Upper lobe of right lung (tissue), 1 donor: ENCODE results near the gene TMEM35B. TPM values are rescaled to one million over a fixed set of nuclear protein-coding genes. Genes with fewer than 3 reads are reported as not detected.
"Not testable (repeated sequence)": the region's sequence is repeated elsewhere in the genome, so short reads cannot be mapped to it uniquely, and the experiment has no call there.

Experiments used
- ATAC-seq: fragments of 200-7000 bp; cut with Tn5 transposase; one replicate; pipeline ENCODE4 v1.9.1; 2020; ENCODE audit warnings: mild to moderate bottlenecking, moderate library complexity
- DNase-seq: peaks from one replicate; pipeline ENCODE4 v3.0.0-alpha.2; 2020
- H3K27ac ChIP-seq: fragments of 200-600 bp; one replicate; pipeline ENCODE4 v1.8.0; 2022
- H3K27me3 ChIP-seq: fragments of 200-600 bp; one replicate; pipeline ENCODE4 v1.8.0; 2022; ENCODE audit warnings: mild to moderate bottlenecking
- H3K36me3 ChIP-seq: fragments of 200-600 bp; one replicate; pipeline ENCODE4 v1.8.0; 2022
- H3K4me1 ChIP-seq: fragments of 200-600 bp; one replicate; pipeline ENCODE4 v1.8.0; 2022
- H3K4me3 ChIP-seq: fragments of 200-600 bp; one replicate; pipeline ENCODE4 v1.8.0; 2022; ENCODE audit warnings: mild to moderate bottlenecking
- H3K9me3 ChIP-seq: fragments of 200-600 bp; one replicate; pipeline ENCODE4 v1.8.0; 2022
- intact Hi-C: fragments of 100-400 bp; cut with DNase I; formaldehyde crosslinking; loops from one replicate; pipeline ENCODE4 v1.11.0; 2022
- total RNA-seq: library from RNA; stranded (reverse); fragmentation: NEBNext Ultra II Directional; extraction: Animal tissue kit (Norgen Biotek cat#: 25700); gene quantifications from one replicate; pipeline ENCODE4 v1.2.1, GENCODE V29; 2021
- TF ChIP-seq, protein P1 (sequence below): fragments of 200-600 bp; IDR thresholded peaks from one replicate; pipeline ENCODE4 v1.8.0; 2022; ENCODE audit warnings: antibody characterized with exemption
- donor health status: DM: no; HTN: yes; CAD: no; lungs with severe emphysema.

The TMEM35B gene
- total RNA-seq, 1 donor from 2014 or later = 50.9 TPM

DNA sequence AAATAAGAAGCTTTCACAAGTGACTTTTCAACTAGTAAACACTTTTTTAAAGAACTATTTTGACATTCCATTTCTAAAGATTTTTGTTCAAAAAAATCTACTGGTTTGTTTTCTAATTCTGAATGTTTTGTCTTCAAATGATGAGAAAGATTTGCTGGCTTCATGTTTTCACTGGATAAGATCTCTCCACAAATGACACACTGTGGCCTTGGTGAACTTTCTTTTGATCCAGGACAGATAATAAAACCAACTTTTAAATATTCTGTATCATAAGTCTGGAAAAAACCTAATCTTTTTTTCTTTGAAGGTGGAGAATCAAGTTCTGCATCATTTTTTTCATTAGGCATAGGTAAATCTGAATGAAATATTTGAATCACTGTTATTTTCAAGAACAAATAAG, 3.4 kb upstream of the TMEM35B start:
- Histone ChIP-seq H3K4me3 (no peak overlapping the region), H3K27me3 (no peaks in the 10 kb centered on the region), H3K9me3 (no peaks in the 10 kb centered on the region), H3K27ac (no peak overlapping the region), H3K36me3 (peaks cover 15% of the 10 kb centered on the region), H3K4me1 (peaks cover 8% of the 10 kb centered on the region)
- DNase-seq (no peak), ATAC-seq (no peak)
- intact Hi-C loops = no loop called here
- TF ChIP-seq, protein P1, sequence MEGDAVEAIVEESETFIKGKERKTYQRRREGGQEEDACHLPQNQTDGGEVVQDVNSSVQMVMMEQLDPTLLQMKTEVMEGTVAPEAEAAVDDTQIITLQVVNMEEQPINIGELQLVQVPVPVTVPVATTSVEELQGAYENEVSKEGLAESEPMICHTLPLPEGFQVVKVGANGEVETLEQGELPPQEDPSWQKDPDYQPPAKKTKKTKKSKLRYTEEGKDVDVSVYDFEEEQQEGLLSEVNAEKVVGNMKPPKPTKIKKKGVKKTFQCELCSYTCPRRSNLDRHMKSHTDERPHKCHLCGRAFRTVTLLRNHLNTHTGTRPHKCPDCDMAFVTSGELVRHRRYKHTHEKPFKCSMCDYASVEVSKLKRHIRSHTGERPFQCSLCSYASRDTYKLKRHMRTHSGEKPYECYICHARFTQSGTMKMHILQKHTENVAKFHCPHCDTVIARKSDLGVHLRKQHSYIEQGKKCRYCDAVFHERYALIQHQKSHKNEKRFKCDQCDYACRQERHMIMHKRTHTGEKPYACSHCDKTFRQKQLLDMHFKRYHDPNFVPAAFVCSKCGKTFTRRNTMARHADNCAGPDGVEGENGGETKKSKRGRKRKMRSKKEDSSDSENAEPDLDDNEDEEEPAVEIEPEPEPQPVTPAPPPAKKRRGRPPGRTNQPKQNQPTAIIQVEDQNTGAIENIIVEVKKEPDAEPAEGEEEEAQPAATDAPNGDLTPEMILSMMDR = no peak

DNA sequence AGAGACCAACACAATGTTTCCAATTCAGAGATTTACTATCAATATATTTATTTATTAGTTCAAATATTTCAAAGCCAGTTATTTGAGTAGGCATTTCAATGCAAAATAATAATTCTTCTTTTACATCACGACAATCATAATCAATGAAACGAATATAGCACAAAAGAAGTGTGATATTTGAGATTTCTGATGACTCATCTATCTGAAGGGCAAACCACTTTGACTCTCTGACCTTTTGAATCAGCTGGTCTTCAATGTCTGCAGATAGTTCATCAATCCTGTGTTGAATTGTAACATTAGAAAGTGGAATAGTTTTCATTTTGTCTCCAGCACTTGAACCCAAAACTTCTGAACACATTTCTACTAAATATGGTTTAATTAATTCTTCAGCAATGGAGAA, 3.0 kb upstream of the TMEM35B start:
- no peak overlapping the region for H3K27ac ChIP-seq
- peaks cover 15% of the 10 kb centered on the region for H3K36me3 ChIP-seq
- H3K27me3 ChIP-seq = no peaks in the 10 kb centered on the region
- no peak for ATAC-seq
- H3K4me3 ChIP-seq = no peak overlapping the region
- intact Hi-C loops = no loop called here
- DNase-seq = no peak
- H3K4me1 ChIP-seq = peaks cover 12% of the 10 kb centered on the region
- TF ChIP-seq, protein P1 = no peak
- no peaks in the 10 kb centered on the region for H3K9me3 ChIP-seq

DNA sequence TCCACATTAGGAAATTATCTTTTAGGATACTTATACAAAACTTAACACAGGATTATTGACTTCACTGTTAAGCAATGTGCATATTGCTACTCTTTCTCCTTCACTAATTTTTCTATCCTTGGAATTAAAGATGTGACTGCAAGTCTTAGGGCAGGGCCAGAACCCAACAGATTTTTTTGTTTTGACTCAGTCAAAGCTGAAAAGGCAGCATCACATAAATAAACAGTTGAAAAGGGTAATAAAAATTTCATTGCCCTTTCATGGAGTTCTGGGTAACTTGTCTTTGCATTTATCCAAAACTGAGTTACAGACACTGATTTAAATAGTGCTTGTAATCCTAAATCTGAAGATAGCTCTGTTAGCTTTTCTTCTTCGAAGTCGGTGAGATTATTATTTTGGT, 1.9 kb upstream of the TMEM35B start:
- TF ChIP-seq, protein P1 = no peak
- ATAC-seq (no peak), DNase-seq (no peak)
- H3K27me3 ChIP-seq = no peaks in the 10 kb centered on the region
- no peak overlapping the region for H3K4me3 ChIP-seq
- H3K27ac ChIP-seq = no peak overlapping the region
- intact Hi-C loops = no loop called here
- H3K36me3 ChIP-seq = peaks cover 13% of the 10 kb centered on the region
- peaks cover 15% of the 10 kb centered on the region for H3K4me1 ChIP-seq
- H3K9me3 ChIP-seq = no peaks in the 10 kb centered on the region

DNA sequence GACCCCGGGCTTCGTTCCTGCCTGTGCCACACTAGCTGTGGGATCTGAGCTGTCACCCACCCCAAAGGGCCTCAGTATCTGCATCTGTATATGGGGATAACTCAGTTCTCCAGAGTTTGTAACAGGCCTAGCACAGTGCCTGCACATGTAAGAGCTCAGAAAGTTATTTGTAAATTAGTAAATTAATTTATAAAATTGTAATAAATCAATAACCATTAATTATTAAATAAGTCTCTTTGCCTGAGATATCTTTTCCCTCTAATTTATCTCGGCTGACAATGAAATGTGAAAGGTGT, 410 bp upstream of the TMEM35B start:
- H3K27me3 ChIP-seq, DNase-seq, H3K9me3 ChIP-seq, intact Hi-C loops, ATAC-seq: not testable (repeated sequence)
- Histone ChIP-seq H3K36me3 (peaks cover 21% of the 10 kb centered on the region), H3K4me1 (peaks cover 15% of the 10 kb centered on the region), H3K27ac (peak overlapping the region; percentile 90), H3K4me3 (peak overlapping the region; percentile 84)

DNA sequence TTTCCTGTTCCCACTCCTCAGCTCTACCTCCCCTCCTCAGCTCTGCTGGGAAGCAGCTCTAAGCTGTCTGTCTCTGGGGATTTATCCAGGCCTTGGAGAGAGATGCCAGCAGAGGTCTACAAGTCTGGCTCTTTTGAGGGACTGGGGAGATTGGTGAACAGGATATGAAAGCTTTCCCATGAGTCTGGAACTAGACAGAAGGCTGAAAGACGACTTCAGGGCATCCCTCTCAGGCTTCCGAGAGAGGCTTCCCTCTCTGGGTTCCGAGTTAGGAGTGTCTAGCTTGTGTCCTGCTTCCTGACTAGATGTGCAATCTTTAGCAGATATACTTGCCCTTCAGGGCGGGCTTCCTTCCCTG, 733 bp downstream of the TMEM35B start:
- H3K27ac ChIP-seq = peak overlapping the region; percentile 90
- peaks cover 15% of the 10 kb centered on the region for H3K4me1 ChIP-seq
- H3K9me3 ChIP-seq = no peaks in the 10 kb centered on the region
- no peak for DNase-seq
- peak overlapping the region; percentile 84 for H3K4me3 ChIP-seq
- intact Hi-C loops = no loop called here
- H3K36me3 ChIP-seq = peaks cover 21% of the 10 kb centered on the region
- ATAC-seq = no peak
- no peaks in the 10 kb centered on the region for H3K27me3 ChIP-seq
- TF ChIP-seq, protein P1 = no peak

DNA sequence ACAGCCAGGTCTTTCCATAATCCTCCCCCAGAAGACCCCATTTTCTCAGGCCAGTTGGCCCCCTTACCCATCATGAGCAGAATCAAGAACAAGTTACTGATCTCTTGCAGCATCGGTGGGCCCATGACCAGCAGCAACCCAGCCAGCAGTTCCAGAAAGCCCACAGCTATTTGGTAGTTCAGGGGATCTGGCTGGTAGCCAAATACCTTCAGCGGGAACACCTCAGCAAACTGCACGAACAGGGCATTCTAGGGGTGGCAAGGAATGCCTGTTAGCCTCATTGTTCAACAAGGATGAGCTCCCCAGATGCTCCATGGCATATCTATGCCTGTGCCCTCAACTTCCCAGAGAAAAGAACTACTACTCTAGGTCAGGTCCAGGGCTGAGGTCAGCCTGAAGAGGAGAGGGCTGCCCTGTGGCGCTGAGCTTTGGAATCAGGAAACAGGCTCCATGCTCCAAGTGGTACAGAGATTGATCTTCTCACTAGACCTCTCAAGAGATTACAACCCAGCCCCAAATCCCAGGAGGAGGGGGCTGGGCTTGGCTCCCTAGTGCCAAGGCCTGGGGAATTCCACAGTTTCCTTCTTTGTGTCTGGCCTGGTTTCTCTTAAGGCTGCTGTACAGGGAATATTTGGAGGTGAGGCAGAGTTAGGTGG, 1.3 kb downstream of the TMEM35B start:
- TF ChIP-seq, protein P1 = no peak
- Histone ChIP-seq H3K4me3 (peak overlapping the region; percentile 84), H3K27ac (peak overlapping the region; percentile 90), H3K36me3 (peaks cover 18% of the 10 kb centered on the region), H3K27me3 (no peaks in the 10 kb centered on the region), H3K9me3 (no peaks in the 10 kb centered on the region), H3K4me1 (peaks cover 15% of the 10 kb centered on the region)
- intact Hi-C loops = no loop called here
- DNase-seq = no peak
- peak; percentile 4 for ATAC-seq
